ENCODE measurements around the gene DHX9. TPM values are rescaled to one million over a fixed set of nuclear protein-coding genes. Genes with fewer than 3 reads are reported as not detected.

The DHX9 gene
- total and polyA plus RNA-seq, 9 of the 15 experiments (the other 6 are each of a cell fraction or from before 2014, with no cell fraction given), result 100 to 409 (median 294) TPM

- TF ChIP-seq ZNF318 (IDR thresholded peaks at IDR 0.05; ENCODE audit: borderline replicate concordance in 1 of 2, low read depth in 1 of 2) (peak in 1 of 2 experiments; percentile 100; a peak in 2 of 4 replicates), FOXJ3 (CRISPR knock-in tag; IDR thresholded peaks at IDR 0.05) (no peak), PHF8 (IDR thresholded peaks at IDR 0.05; ENCODE audit: borderline replicate concordance, low read length) (no peak), RCOR1 (IDR thresholded peaks at IDR 0.05; ENCODE audit: borderline replicate concordance in 1 of 2, low read depth in 2 of 2, low read length in 2 of 2) (peak in 1 of 2 experiments; percentile 88; a peak in 2 of 4 replicates), PTRF (tag; IDR thresholded peaks at IDR 0.05) (no peak), ATF1 (CRISPR knock-in tag; IDR thresholded peaks at IDR 0.05) (no peak), ATF1 (tag; IDR thresholded peaks at IDR 0.05) (0 out of 2 replicates have a peak, but pooled peaks have one; percentile 20), ZNF277 (CRISPR knock-in tag; IDR thresholded peaks at IDR 0.05; ENCODE audit: borderline replicate concordance) (no peak), ZFP1 (CRISPR knock-in tag; IDR thresholded peaks at IDR 0.05) (no peak), MITF (IDR thresholded peaks at IDR 0.05) (peak; percentile 91), ZNF518B (CRISPR knock-in tag; IDR thresholded peaks at IDR 0.05) (no peak), ZNF764 (CRISPR knock-in tag; IDR thresholded peaks at IDR 0.05; ENCODE audit: low read depth) (no peak)
Observed at GRCh38 chr1:182795563-182796228, 43.5 kb upstream of the DHX9 start (continued).

All from K562 (cell line).